GM12865 (cell line): ENCODE data around the gene HS3ST2.

Experiments
- DNase-seq: peaks from one replicate; pipeline ENCODE4 v3.0.0; 2010; ENCODE audit warnings: low read depth
- H3K4me3 ChIP-seq: 2 replicates; pipeline ENCODE4 v1.5.1; 2011; ENCODE audit warnings: mild to moderate bottlenecking, low read depth, low read length, control low read depth
- CTCF ChIP-seq: IDR thresholded peaks from 2 replicates; pipeline ENCODE4 v1.5.1; 2011; ENCODE audit warnings: low read length, control low read depth, low read depth, inconsistent platforms; ENCODE audit not compliant: insufficient read depth; ENCODE audit errors: missing control alignments

The HS3ST2 gene

GRCh38 chr16:22900863-22901262 lies 86.9 kb downstream of the HS3ST2 start:
- DNase-seq, result no peak
- H3K4me3 ChIP-seq, result no peak overlapping the region
- TF ChIP-seq CTCF, result no peak

DNA sequence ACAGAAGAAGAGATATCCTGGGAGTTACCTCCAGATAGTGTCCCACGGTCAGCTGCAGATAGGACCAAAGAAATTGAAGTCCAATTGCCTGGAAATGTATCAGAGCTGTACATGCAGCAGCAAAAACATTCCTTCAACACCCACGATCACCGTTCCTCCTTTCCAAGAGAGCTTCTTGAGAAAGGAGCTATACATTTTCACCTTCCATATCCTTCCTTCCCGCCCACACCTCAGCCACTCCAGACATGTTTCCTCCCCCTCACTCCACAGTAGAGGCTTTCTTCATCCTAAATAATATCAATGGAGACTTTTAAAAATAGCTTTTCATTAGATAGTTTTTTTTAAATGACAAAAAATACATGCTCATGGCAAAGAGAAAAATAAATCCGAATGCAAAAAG lies 87.6 kb downstream of the HS3ST2 start:
- TF ChIP-seq CTCF, result no peak
- no peak overlapping the region for H3K4me3 ChIP-seq
- no peak for DNase-seq

DNA sequence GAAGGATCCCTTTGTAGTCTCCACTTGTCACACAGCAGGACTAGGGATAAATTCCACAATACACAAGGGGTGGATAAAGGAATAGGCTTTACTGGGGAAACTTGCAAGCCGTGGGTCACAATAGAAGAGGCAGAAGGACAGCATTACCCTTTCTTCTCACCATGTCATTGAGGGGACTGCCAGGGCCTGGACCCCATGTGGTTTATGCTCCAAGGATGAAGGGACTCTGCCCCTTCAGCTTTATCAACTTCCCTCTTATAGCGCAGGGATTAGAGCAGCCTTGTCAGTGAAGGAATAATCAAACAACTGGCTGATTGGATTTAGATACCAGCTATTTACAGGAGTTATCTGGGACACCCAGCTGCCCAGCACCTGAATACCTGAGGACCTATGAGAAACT lies 89.8 kb downstream of the HS3ST2 start:
- no peak for DNase-seq
- no peak for TF ChIP-seq CTCF
- H3K4me3 ChIP-seq, result no peak overlapping the region

DNA sequence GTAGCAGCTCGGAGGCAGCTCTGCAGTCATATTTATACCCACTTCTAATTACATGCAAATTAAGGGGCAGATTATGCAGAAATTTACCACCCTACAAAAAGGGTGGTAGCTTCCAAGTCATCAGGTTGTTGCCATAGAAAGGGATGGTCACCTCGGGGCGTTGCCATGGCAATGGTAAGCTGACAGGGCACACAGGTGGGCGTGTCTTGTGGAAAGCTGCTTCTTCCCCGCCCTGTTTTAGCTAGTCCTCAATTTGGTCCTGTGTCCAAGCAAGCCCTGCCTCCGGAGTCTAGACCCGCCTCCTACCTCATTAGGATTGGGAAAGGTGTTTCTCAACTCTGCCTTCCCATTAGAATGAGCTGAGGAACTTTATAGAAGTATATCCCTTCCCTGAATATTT lies 98.7 kb downstream of the HS3ST2 start:
- no peak for TF ChIP-seq CTCF
- no peak for DNase-seq
- no peak overlapping the region for H3K4me3 ChIP-seq

- no peak for TF ChIP-seq CTCF
- no peak overlapping the region for H3K4me3 ChIP-seq
- DNase-seq, result no peak
Observed at GRCh38 chr16:22915003-22915402, 101.0 kb downstream of the HS3ST2 start.

GRCh38 chr16:22923491-22923890 lies 109.5 kb downstream of the HS3ST2 start:
- no peak for TF ChIP-seq CTCF
- H3K4me3 ChIP-seq, result no peak overlapping the region
- no peak for DNase-seq

DNA sequence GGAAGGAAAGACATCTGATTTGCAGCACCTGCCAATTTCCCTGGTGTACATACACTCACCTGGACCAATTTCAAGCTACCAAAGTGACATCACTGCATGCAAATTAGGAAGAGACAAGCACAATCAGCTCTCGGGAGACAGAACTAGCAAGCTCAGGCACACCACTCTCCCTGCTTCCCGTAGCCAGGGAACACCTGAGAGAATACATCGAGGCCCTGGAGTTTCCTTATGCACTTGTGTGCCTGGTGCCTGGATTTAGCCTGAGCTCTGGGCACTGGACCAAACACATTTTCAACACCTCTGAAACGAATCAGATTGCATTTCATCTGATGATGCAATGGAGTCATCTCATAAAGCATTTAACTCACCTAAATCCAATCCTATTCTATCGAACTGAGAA lies 110.5 kb downstream of the HS3ST2 start:
- no peak for DNase-seq
- no peak overlapping the region for H3K4me3 ChIP-seq
- TF ChIP-seq CTCF, result no peak
